ENCODE results near the gene AFMID. TPM values are rescaled to one million over a fixed set of nuclear protein-coding genes. Genes with fewer than 3 reads are reported as not detected.
A peak's percentile ranks its signal among the peaks of the same experiment; 100 is the strongest.

Gene AFMID
- total and polyA plus RNA-seq, 2 of the 13 experiments (the other 11 are each of a cell fraction or from before 2014, with no cell fraction given), result 249 to 270 TPM

DNA sequence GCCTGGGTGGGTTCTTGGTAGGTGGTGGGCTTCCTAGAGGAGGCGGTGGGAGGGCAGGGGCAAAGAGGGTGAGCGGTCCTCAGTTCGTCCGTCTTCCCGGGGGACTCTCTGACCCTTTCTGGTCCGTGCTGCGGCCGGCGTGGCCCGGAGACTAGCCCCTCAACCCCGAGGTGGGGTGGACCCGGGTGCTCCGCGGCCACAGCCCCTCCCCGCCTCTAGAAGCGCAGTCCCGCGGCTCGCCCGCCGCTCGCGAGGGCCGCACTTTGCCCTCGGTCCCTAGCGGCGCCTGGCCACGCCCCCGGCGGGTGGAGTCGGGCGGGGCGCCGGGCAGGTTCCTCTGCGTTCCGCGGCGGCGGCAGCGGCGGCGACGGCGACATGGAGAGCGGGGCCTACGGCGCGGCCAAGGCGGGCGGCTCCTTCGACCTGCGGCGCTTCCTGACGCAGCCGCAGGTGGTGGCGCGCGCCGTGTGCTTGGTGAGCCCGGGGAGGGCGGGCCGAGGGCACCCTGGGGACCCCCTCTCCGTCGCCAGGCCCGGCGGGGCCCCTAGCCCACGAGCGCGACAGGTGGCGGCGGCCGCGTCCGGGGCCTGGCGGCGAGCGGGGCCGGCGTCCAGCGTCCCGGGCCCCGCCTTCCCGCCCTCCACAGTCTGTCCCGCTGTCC is 18.8 kb upstream of the AFMID start, which contains the start of gene SYNGR2 (continued):
- peak; percentile 88; the same call in 1 of the 2 replicates for TF ChIP-seq BCL3 (CRISPR knock-in tag; IDR thresholded peaks at IDR 0.05)
- peak; percentile 78; the same call in 1 of the 2 replicates for TF ChIP-seq ZBTB43 (CRISPR knock-in tag; conservative IDR thresholded peaks at IDR 0.05)
- TF ChIP-seq CEBPG (CRISPR knock-in tag; IDR thresholded peaks at IDR 0.05), result no peak
- TF ChIP-seq ARID4A (CRISPR knock-in tag; IDR thresholded peaks at IDR 0.05; ENCODE audit: borderline replicate concordance), result peak; percentile 75; the same call in 1 of the 2 replicates
- peak; percentile 57; the same call in 1 of the 2 replicates for TF ChIP-seq CCDC6 (CRISPR knock-in tag; IDR thresholded peaks at IDR 0.05)
- no peak for TF ChIP-seq GLI4 (CRISPR knock-in tag; IDR thresholded peaks at IDR 0.05; ENCODE audit: borderline replicate concordance)
- peak; percentile 73; the same call in 1 of the 2 replicates for TF ChIP-seq ZNF329 (CRISPR knock-in tag; IDR thresholded peaks at IDR 0.05; ENCODE audit: low read depth)
- TF ChIP-seq, protein P1, sequence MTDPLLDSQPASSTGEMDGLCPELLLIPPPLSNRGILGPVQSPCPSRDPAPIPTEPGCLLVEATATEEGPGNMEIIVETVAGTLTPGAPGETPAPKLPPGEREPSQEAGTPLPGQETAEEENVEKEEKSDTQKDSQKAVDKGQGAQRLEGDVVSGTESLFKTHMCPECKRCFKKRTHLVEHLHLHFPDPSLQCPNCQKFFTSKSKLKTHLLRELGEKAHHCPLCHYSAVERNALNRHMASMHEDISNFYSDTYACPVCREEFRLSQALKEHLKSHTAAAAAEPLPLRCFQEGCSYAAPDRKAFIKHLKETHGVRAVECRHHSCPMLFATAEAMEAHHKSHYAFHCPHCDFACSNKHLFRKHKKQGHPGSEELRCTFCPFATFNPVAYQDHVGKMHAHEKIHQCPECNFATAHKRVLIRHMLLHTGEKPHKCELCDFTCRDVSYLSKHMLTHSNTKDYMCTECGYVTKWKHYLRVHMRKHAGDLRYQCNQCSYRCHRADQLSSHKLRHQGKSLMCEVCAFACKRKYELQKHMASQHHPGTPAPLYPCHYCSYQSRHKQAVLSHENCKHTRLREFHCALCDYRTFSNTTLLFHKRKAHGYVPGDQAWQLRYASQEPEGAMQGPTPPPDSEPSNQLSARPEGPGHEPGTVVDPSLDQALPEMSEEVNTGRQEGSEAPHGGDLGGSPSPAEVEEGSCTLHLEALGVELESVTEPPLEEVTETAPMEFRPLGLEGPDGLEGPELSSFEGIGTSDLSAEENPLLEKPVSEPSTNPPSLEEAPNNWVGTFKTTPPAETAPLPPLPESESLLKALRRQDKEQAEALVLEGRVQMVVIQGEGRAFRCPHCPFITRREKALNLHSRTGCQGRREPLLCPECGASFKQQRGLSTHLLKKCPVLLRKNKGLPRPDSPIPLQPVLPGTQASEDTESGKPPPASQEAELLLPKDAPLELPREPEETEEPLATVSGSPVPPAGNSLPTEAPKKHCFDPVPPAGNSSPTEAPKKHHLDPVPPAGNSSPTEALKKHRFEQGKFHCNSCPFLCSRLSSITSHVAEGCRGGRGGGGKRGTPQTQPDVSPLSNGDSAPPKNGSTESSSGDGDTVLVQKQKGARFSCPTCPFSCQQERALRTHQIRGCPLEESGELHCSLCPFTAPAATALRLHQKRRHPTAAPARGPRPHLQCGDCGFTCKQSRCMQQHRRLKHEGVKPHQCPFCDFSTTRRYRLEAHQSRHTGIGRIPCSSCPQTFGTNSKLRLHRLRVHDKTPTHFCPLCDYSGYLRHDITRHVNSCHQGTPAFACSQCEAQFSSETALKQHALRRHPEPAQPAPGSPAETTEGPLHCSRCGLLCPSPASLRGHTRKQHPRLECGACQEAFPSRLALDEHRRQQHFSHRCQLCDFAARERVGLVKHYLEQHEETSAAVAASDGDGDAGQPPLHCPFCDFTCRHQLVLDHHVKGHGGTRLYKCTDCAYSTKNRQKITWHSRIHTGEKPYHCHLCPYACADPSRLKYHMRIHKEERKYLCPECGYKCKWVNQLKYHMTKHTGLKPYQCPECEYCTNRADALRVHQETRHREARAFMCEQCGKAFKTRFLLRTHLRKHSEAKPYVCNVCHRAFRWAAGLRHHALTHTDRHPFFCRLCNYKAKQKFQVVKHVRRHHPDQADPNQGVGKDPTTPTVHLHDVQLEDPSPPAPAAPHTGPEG (CRISPR knock-in tag; IDR thresholded peaks at IDR 0.05), result peak; percentile 66
- no peak for TF ChIP-seq MNT (IDR thresholded peaks at IDR 0.05)

Measured in HepG2 (cell line).